IMR-90 (cell line): ENCODE results near the gene NDUFV3. TPM values are rescaled to one million over a fixed set of nuclear protein-coding genes. Genes with fewer than 3 reads are reported as not detected.

ENCODE experiments used
- ATAC-seq: fragments of 200-7000 bp; cut with Tn5 transposase; 2 replicates; pipeline ENCODE4 v1.9.1; 2020; ENCODE audit warnings: low read depth, mild to moderate bottlenecking, moderate library complexity
- BruUV-seq: library from RNA; stranded (reverse); fragments of 400-500 nt; replicated peaks from 2 replicates; lab custom pipeline; 2021; lab: Mats Ljungman, UMichigan
- CTCF ChIA-PET: fragments of 300-600 bp; formaldehyde crosslinking; extraction: SDS; loops from one replicate; lab custom pipeline; 2021; ENCODE audit warnings: antibody characterized with exemption; lab: Yijun Ruan, JAX
- POLR2A ChIA-PET: fragments of 300-600 bp; sonication (Branson Sonifier 250); formaldehyde crosslinking; loops from one replicate; lab custom pipeline; 2022; ENCODE audit warnings: antibody characterized with exemption; ENCODE audit not compliant: unreplicated experiment; lab: Charles Lee
- DNase-seq: peaks from one replicate; pipeline ENCODE4 v3.0.0; 2013
- H2AFZ ChIP-seq: replicated peaks from 2 replicates; pipeline ENCODE3; 2013; ENCODE audit warnings: low read length, mild to moderate bottlenecking; ENCODE audit not compliant: poor library complexity
- H2AK5ac ChIP-seq: 2 replicates; pipeline ENCODE4 v1.6.1; 2013; ENCODE audit warnings: low read depth, low read length, inconsistent platforms
- H2AK9ac ChIP-seq: replicated peaks from 2 replicates; pipeline ENCODE3; 2013; ENCODE audit warnings: mild to moderate bottlenecking, low read depth, low read length, moderate library complexity; ENCODE audit not compliant: poor library complexity
- H2BK120ac ChIP-seq: 2 replicates; pipeline ENCODE4 v1.6.1; 2013; ENCODE audit warnings: low read depth, low read length, inconsistent platforms
- H2BK15ac ChIP-seq: 3 replicates; pipeline ENCODE4 v1.6.1; 2013; ENCODE audit warnings: low read depth, low read length, inconsistent platforms
- H2BK20ac ChIP-seq: 2 replicates; pipeline ENCODE4 v1.6.1; 2013; ENCODE audit warnings: low read depth, mild to moderate bottlenecking, inconsistent platforms, low read length, moderate library complexity
- H2BK5ac ChIP-seq: 2 replicates; pipeline ENCODE4 v1.6.1; 2013; ENCODE audit warnings: mild to moderate bottlenecking, low read depth, low read length, inconsistent platforms; ENCODE audit not compliant: poor library complexity, severe bottlenecking
- H3K14ac ChIP-seq: replicated peaks from 2 replicates; pipeline ENCODE4 v1.6.1; 2013; ENCODE audit warnings: low read depth, low read length, inconsistent platforms
- H3K18ac ChIP-seq: 2 replicates; pipeline ENCODE4 v1.6.1; 2013; ENCODE audit warnings: low read depth, low read length, control low read depth
- H3K23ac ChIP-seq: 2 replicates; pipeline ENCODE4 v1.6.1; 2013; ENCODE audit warnings: low read depth, low read length, inconsistent platforms
- H3K27ac ChIP-seq: 2 replicates; pipeline ENCODE4 v1.5.1; 2013; ENCODE audit warnings: mild to moderate bottlenecking, control low read depth, low read length; ENCODE audit not compliant: insufficient read depth
- H3K27me3 ChIP-seq: 2 replicates; pipeline ENCODE4 v1.6.1; 2013; ENCODE audit warnings: low read length; ENCODE audit not compliant: control insufficient read depth, insufficient read depth
- H3K36me3 ChIP-seq: 2 replicates; pipeline ENCODE4 v1.6.1; 2013; ENCODE audit warnings: low read length, mixed read lengths; ENCODE audit not compliant: control insufficient read depth, insufficient read depth
- H3K4ac ChIP-seq: 2 replicates; pipeline ENCODE4 v1.6.1; 2013; ENCODE audit warnings: low read depth, low read length, inconsistent platforms
- H3K4me1 ChIP-seq: 2 replicates; pipeline ENCODE4 v1.6.1; 2013; ENCODE audit warnings: low read length, mixed read lengths; ENCODE audit not compliant: control insufficient read depth, insufficient read depth
- H3K4me2 ChIP-seq: 2 replicates; pipeline ENCODE4 v1.6.1; 2013; ENCODE audit warnings: low read depth, mild to moderate bottlenecking, control low read depth, low read length, moderate library complexity
- H3K4me3 ChIP-seq: 2 replicates; pipeline ENCODE4 v1.5.1; 2013; ENCODE audit warnings: low read depth, mild to moderate bottlenecking, control low read depth, low read length, moderate library complexity; ENCODE audit not compliant: insufficient read depth
- H3K56ac ChIP-seq: 2 replicates; pipeline ENCODE4 v1.6.1; 2013; ENCODE audit warnings: low read length, inconsistent platforms; ENCODE audit not compliant: insufficient read depth; ENCODE audit errors: extremely low read depth
- H3K79me1 ChIP-seq, 2 experiments: 2 replicates each; pipeline ENCODE4 v1.6.1; 2013; ENCODE audit warnings: low read length in 2 of 2, inconsistent platforms in 1 of 2, low read depth in 1 of 2
- H3K9ac ChIP-seq: 2 replicates; pipeline ENCODE4 v1.6.1; 2013; ENCODE audit warnings: low read depth, low read length, control low read depth
- H3K9me1 ChIP-seq: 2 replicates; pipeline ENCODE4 v1.6.1; 2013; ENCODE audit warnings: low read length, inconsistent platforms; ENCODE audit not compliant: insufficient read depth
- H3K9me3 ChIP-seq: 2 replicates; pipeline ENCODE4 v1.6.1; 2013; ENCODE audit warnings: low read length; ENCODE audit not compliant: control insufficient read depth, insufficient read depth
- H4K20me1 ChIP-seq: 2 replicates; pipeline ENCODE4 v1.6.1; 2013; ENCODE audit warnings: low read length, inconsistent platforms; ENCODE audit not compliant: insufficient read depth
- H4K5ac ChIP-seq: 2 replicates; pipeline ENCODE4 v1.6.1; 2013; ENCODE audit warnings: mild to moderate bottlenecking, low read depth, low read length, control low read depth
- H4K8ac ChIP-seq, 2 experiments: 2 replicates each; pipeline ENCODE4 v1.6.1; 2013; ENCODE audit warnings: low read depth in 2 of 2, low read length in 2 of 2, control low read depth in 1 of 2, inconsistent platforms in 1 of 2
- H4K91ac ChIP-seq: 2 replicates; pipeline ENCODE4 v1.6.1; 2013; ENCODE audit warnings: low read depth, low read length, inconsistent platforms; ENCODE audit not compliant: insufficient read depth
- BHLHE40 ChIP-seq: fragments of 150-350 bp; IDR thresholded peaks from 2 replicates; pipeline ENCODE4 v1.6.1; 2016; ENCODE audit warnings: mild to moderate bottlenecking, low read depth, low read length
- RAD21 ChIP-seq: IDR thresholded peaks from 2 replicates; pipeline ENCODE4 v1.6.1; 2012; ENCODE audit warnings: low read length, improper control_type of control experiment
- WGBS, 2 experiments: methylation state at CpG; one replicate each; pipeline versions ENCODE4 v1.1.5 to v1.1.7; 2013; ENCODE audit warnings: missing lambda C conversion rate in 2 of 2; ENCODE audit not compliant: insufficient read length in 1 of 2; ENCODE audit errors: extremely low coverage in 2 of 2; 5-methylcytosine and 5-hydroxymethylcytosine counted together
- dilution Hi-C: fragments of 300-500 bp; cut with HindIII; formaldehyde crosslinking; loops from one replicate; pipeline ENCODE4 v1.14.3; 2018; ENCODE audit warnings: low sequenced_read_pairs; ENCODE audit not compliant: unreplicated experiment
- in situ Hi-C: fragments of 300-500 bp; cut with MboI; formaldehyde crosslinking; loops from 3 replicates; pipeline ENCODE4 v1.14.3; 2019; ENCODE audit warnings: low sequenced_read_pairs, inconsistent platforms, mixed read lengths
- intact Hi-C: fragments of 100-400 bp; cut with micrococcal nuclease; formaldehyde crosslinking; loops from 2 replicates; pipeline ENCODE4 v1.10.0; 2022
- polyA plus RNA-seq, 3 experiments: library from polyadenylated mRNA; depleted of rRNA; stranded (reverse); fragments of >200 nt; gene quantifications; 2 replicates each; pipeline ENCODE4 v1.2.3, GENCODE V29; 2012; ENCODE audit warnings: low replicate concordance in 1 of 3
- total RNA-seq: library from RNA; depleted of rRNA; stranded (reverse); fragments of >200 nt; gene quantifications from 2 replicates; pipeline ENCODE4 v1.2.3, GENCODE V29; 2012

Gene NDUFV3
- total and polyA plus RNA-seq, 2 of the 4 experiments (the other 2 are of a cell fraction), result 38.5 to 55.6 TPM

DNA sequence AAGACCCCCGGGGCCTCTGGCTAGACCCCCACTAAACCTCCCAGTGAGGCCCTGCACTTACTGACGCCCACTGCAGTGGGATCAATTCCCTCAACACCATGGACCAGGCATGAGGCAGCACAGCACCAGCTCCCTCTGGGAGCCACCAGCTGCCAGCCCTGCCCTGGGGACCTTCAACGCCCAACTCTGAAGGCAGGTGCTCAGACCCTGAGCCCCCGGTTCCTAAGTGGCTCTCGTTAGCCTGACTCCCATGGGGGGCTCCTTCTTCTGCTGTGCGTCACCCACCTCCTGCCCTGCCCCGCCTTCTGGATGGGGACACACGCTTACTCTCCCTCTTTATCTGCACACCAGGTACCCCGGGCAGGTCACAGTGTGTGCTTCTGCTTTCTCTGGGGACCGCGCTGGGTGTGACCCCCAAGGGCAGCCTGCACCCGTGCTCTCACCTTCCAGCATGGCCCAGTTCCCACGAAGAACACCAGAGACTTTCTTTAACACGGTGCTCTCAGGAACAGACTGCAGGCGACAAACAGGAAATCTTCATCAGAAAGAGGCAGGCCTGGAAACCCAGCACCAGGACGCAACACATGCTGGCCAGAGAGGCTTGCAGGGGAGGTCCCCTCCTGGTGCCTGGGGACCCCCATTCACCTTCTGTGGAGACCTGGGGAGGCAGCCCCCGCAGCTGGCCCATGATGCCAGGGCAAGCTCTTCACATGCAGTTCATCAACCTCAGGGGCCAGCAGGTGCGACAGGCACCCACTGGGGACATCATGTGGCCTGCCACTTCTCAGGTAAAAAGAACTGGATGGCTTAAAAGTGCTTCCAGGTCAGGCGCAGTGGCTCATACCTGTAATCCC, 41.1 kb upstream of the NDUFV3 start:
- TF ChIP-seq RAD21 (no peak), BHLHE40 (no peak)
- Histone ChIP-seq H3K56ac (no peak overlapping the region), H4K5ac (no peak overlapping the region), H3K9me1 (no peaks in the 10 kb centered on the region), H3K14ac (no peak overlapping the region), H3K18ac (no peak overlapping the region), H2AFZ (no peak overlapping the region), H2BK5ac (no peak overlapping the region), H3K9ac (no peak overlapping the region), H3K27ac (no peak overlapping the region), H3K27me3 (no peaks in the 10 kb centered on the region), H3K36me3 (peaks cover 70% of the 10 kb centered on the region), H3K23ac (no peak overlapping the region), H2AK9ac (no peak overlapping the region), H2BK120ac (no peak overlapping the region), H4K20me1 (peaks cover 8% of the 10 kb centered on the region; the same call in 1 of the 2 replicates), H3K9me3 (no peaks in the 10 kb centered on the region), H3K79me1 (peaks cover 0 to 6% of the 10 kb centered on the region in 2 experiments; a peak in 3 of 4 replicates), H2BK20ac (no peak overlapping the region), H3K4ac (no peak overlapping the region), H3K4me1 (no peaks in the 10 kb centered on the region), H3K4me2 (no peak overlapping the region), H4K91ac (no peak overlapping the region), H4K8ac (no peak overlapping the region), H3K4me3 (no peak overlapping the region), H2BK15ac (no peak overlapping the region), H2AK5ac (no peak overlapping the region)
- in situ Hi-C loops, result loop anchor here (25.0 kb wide), 1 partner anchor 90 kb away; no protein-coding TSS in a partner anchor
- ChIA-PET POLR2A (no interaction called here), CTCF (no interaction called here)
- intact Hi-C loops, result no loop called here
- ATAC-seq, result no peak
- DNase-seq, result no peak
- dilution Hi-C loops, result no loop called here
- no TSS peak for BruUV-seq
- 92% methylated on average over 5 of the region's 19 CpGs; no CpG with 5 or more reads in 1 of the 2 experiments for WGBS, 2 experiments
